GM21619 (cell line): ENCODE data around the gene CNPPD1.
A peak's percentile ranks its signal among the peaks of the same experiment; 100 is the strongest.

Experiments used
- ATAC-seq: cut with Tn5 transposase; IDR thresholded peaks from one replicate; pipeline ENCODE4 v1.9.1; 2021; ENCODE audit not compliant: unreplicated experiment

Gene CNPPD1

GRCh38 chr2:219181531-219181930 lies 4.8 kb upstream of the CNPPD1 start:
- ATAC-seq = no peak

GRCh38 chr2:219180961-219181360 lies 4.2 kb upstream of the CNPPD1 start:
- ATAC-seq = no peak

GRCh38 chr2:219179601-219180465 lies 3.1 kb upstream of the CNPPD1 start:
- no peak for ATAC-seq

GRCh38 chr2:219178377-219179175 lies 1.9 kb upstream of the CNPPD1 start:
- ATAC-seq = peak; percentile 17

- ATAC-seq = peak; percentile 40
Measured at GRCh38 chr2:219177552-219178376, 1.0 kb upstream of the CNPPD1 start, which contains the start of gene RETREG2. Gene RETREG2 (plus strand): TSS chr2:219178275. CDS start chr2:219178353, 78 bp downstream.

- peak; percentile 21 for ATAC-seq
Measured at GRCh38 chr2:219175928-219176817, 552 bp downstream of the CNPPD1 start.

GRCh38 chr2:219175486-219175885 lies 1.2 kb downstream of the CNPPD1 start:
- no peak for ATAC-seq

GRCh38 chr2:219174801-219175200 lies 1.9 kb downstream of the CNPPD1 start:
- ATAC-seq = no peak

- no peak for ATAC-seq
Measured at GRCh38 chr2:219174146-219174545, 2.6 kb downstream of the CNPPD1 start.

GRCh38 chr2:219173176-219173575 lies 3.5 kb downstream of the CNPPD1 start:
- ATAC-seq = no peak

GRCh38 chr2:219172231-219173154 lies 4.2 kb downstream of the CNPPD1 start:
- ATAC-seq = no peak

GRCh38 chr2:219171231-219171651 lies 5.5 kb downstream of the CNPPD1 start:
- ATAC-seq = no peak

GRCh38 chr2:219169930-219170654 lies 6.6 kb downstream of the CNPPD1 start, which contains the start of gene SLC23A3:
Gene SLC23A3 (minus strand): TSS chr2:219170029. CDS start chr2:219169984, 45 bp downstream.
- no peak for ATAC-seq

GRCh38 chr2:219168932-219169331 lies 7.8 kb downstream of the CNPPD1 start:
- no peak for ATAC-seq

- ATAC-seq = no peak
Measured at GRCh38 chr2:219168526-219168925, 8.2 kb downstream of the CNPPD1 start.

- ATAC-seq = no peak
Measured at GRCh38 chr2:219167997-219168396, 8.7 kb downstream of the CNPPD1 start.

GRCh38 chr2:219165058-219165911 lies 11.4 kb downstream of the CNPPD1 start:
- no peak for ATAC-seq
